Osteocyte (in vitro differentiated cells): Measurements from ENCODE around the gene FER1L5. TPM values are rescaled to one million over a fixed set of nuclear protein-coding genes. Genes with fewer than 3 reads are reported as not detected.
A peak's percentile ranks its signal among the peaks of the same experiment; 100 is the strongest.
"Not testable (repeated sequence)": the region's sequence is repeated elsewhere in the genome, so short reads cannot be mapped to it uniquely, and the experiment has no call there.

Source experiments
- DNase-seq: peaks from one replicate; pipeline ENCODE4 v3.0.0; 2021; ENCODE audit warnings: mixed read lengths; ENCODE audit not compliant: unreplicated experiment; ENCODE audit errors: extremely low spot score
- H3K27ac Mint-ChIP-seq: one replicate; pipeline ENCODE4 v1.8.0; 2021; ENCODE audit warnings: mild to moderate bottlenecking, mixed read lengths; ENCODE audit not compliant: unreplicated experiment
- H3K27me3 Mint-ChIP-seq: one replicate; pipeline ENCODE4 v1.8.0; 2021; ENCODE audit warnings: mixed read lengths; ENCODE audit not compliant: unreplicated experiment
- H3K36me3 Mint-ChIP-seq: one replicate; pipeline ENCODE4 v1.8.0; 2021; ENCODE audit warnings: mixed read lengths; ENCODE audit not compliant: unreplicated experiment
- H3K4me1 Mint-ChIP-seq: one replicate; pipeline ENCODE4 v1.8.0; 2021; ENCODE audit warnings: mixed read lengths; ENCODE audit not compliant: unreplicated experiment
- H3K4me3 Mint-ChIP-seq: one replicate; pipeline ENCODE4 v1.8.0; 2021; ENCODE audit warnings: mild to moderate bottlenecking, moderate library complexity, mixed read lengths; ENCODE audit not compliant: unreplicated experiment
- H3K9me3 Mint-ChIP-seq: one replicate; pipeline ENCODE4 v1.8.0; 2021; ENCODE audit warnings: mixed read lengths; ENCODE audit not compliant: unreplicated experiment
- total RNA-seq: library from RNA; stranded (reverse); gene quantifications from 2 replicates; pipeline ENCODE4 v1.2.1, GENCODE V29; 2021
- TF ChIP-seq, protein P1 (sequence below): fragments of 200-600 bp; sonication (generic); IDR thresholded peaks from 2 replicates; pipeline ENCODE4 v1.5.0; 2021; ENCODE audit warnings: antibody characterized with exemption, mild to moderate bottlenecking, moderate library complexity

FER1L5 gene
- total RNA-seq, 1 donor from 2014 or later: 0.13 TPM

DNA sequence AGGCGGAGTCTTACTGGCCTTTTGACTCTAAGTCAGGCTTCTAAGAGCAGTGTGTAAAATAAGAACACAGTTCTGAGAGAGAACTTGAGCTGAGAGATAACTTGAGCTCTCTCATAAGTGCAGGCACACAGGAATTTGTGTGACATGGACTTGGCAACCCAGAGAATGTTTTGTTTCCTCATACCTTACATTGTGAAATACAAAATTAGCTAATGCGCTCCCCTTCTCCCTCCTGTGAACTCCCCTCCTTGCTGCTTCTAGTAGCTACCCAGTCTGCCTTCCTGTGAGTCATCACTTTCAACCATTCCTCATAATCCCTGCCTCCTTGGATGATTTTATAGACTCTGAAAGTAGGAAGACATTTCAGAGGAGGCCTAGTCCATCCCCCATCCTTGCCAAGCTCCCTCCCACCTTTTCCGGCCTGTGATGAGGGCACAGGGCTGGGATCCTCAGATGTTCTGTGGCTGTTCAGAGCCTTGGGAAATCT, 22.6 kb downstream of the FER1L5 start:
- DNase-seq: no peak
- TF ChIP-seq, protein P1, sequence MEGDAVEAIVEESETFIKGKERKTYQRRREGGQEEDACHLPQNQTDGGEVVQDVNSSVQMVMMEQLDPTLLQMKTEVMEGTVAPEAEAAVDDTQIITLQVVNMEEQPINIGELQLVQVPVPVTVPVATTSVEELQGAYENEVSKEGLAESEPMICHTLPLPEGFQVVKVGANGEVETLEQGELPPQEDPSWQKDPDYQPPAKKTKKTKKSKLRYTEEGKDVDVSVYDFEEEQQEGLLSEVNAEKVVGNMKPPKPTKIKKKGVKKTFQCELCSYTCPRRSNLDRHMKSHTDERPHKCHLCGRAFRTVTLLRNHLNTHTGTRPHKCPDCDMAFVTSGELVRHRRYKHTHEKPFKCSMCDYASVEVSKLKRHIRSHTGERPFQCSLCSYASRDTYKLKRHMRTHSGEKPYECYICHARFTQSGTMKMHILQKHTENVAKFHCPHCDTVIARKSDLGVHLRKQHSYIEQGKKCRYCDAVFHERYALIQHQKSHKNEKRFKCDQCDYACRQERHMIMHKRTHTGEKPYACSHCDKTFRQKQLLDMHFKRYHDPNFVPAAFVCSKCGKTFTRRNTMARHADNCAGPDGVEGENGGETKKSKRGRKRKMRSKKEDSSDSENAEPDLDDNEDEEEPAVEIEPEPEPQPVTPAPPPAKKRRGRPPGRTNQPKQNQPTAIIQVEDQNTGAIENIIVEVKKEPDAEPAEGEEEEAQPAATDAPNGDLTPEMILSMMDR: no peak
- Mint-ChIP-seq H3K4me1 (peaks cover 16% of the 10 kb centered on the region), H3K9me3 (peaks cover 6% of the 10 kb centered on the region), H3K36me3 (no peaks in the 10 kb centered on the region), H3K27ac (peak overlapping the region; percentile 99), H3K27me3 (no peaks in the 10 kb centered on the region), H3K4me3 (peak overlapping the region; percentile 12)

DNA sequence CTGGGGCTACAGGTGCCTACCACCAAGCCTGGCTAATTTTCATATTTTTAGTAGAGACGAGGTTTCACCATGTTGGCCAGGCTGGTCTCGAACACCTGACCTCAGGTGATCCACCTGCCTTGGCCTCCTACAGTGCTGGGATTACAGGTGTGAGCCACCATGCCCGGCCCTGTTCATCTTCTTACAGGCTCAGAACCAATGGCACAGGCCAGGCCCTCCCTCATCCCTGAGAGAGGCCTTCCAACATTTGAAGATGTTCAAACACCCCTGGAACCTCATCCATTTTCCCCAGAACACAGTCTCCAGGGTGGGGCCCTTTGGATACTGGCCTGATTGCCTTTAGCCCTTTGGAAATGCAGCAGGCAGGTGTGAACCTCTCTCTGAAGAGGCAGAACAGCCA, 23.2 kb downstream of the FER1L5 start:
- not testable (repeated sequence) for H3K36me3 Mint-ChIP-seq, DNase-seq, H3K9me3 Mint-ChIP-seq, H3K27me3 Mint-ChIP-seq
- Mint-ChIP-seq H3K4me3 (peak overlapping the region; percentile 12), H3K27ac (peak overlapping the region; percentile 99), H3K4me1 (peaks cover 16% of the 10 kb centered on the region)

DNA sequence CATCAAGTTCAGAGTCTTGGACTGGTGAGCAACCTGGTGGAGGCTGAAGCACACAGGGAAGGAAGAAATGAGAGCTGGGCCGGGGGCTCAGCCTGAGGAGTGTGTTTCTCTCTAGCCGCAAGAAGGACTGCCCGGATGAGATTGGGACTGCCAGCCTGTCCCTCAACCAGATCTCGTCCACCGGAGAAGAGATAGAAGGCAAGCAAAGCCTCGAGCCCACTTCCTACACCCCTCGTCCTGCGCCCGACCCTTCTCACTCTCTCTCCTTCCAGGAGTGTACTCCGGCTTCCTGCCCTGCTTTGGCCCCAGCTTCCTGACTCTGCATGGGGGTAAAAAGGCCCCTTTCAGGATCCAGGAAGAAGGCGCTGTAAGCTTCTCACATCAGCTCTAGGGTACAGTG, 26.2 kb downstream of the FER1L5 start:
- Mint-ChIP-seq H3K4me3 (no peak overlapping the region), H3K27ac (no peak overlapping the region)

DNA sequence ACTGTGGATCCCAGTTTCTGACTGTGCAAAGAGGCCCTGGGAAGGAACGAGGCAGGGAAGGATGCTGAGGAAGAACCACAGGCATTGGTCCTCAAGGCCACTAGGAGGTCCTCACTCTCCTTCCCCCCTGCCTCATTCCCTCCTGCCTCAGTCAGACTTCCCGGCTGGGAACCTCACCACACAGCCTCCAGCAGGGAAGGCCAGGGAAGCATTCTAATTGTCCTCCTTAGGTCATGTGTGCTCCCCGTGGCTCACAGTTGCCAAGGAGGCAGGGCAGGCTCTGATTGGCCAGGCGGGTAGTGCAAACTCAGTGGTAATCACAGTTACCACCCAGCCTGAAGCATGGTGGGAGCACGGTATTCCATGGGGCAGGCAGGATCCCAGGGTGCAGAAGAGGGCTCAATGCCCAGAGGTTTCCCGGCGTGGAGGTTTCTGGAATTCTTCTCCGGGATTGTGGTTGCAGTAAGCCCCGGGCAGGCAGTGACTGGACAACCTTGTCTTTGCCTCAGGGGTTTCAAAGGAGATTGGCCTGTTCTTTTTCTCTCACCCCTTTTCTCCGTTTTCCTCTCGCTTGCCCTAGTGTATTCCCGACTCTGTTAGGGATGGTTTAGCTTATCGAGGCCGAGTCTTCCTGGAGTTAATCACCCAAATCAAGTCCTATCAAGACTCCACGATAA, 27.1 kb downstream of the FER1L5 start:
- Mint-ChIP-seq H3K27ac (no peak overlapping the region), H3K4me3 (no peak overlapping the region), H3K36me3 (no peaks in the 10 kb centered on the region), H3K4me1 (peaks cover 15% of the 10 kb centered on the region), H3K9me3 (peaks cover 2% of the 10 kb centered on the region), H3K27me3 (peaks cover 6% of the 10 kb centered on the region)
- DNase-seq: no peak
- TF ChIP-seq, protein P1: no peak

More for the DNA sequence above, 26.2 kb downstream of the FER1L5 start:
- Mint-ChIP-seq H3K36me3 (no peaks in the 10 kb centered on the region), H3K4me1 (peaks cover 16% of the 10 kb centered on the region), H3K9me3 (peaks cover 6% of the 10 kb centered on the region), H3K27me3 (peaks cover 6% of the 10 kb centered on the region)
- TF ChIP-seq, protein P1: no peak
- DNase-seq: no peak

DNA sequence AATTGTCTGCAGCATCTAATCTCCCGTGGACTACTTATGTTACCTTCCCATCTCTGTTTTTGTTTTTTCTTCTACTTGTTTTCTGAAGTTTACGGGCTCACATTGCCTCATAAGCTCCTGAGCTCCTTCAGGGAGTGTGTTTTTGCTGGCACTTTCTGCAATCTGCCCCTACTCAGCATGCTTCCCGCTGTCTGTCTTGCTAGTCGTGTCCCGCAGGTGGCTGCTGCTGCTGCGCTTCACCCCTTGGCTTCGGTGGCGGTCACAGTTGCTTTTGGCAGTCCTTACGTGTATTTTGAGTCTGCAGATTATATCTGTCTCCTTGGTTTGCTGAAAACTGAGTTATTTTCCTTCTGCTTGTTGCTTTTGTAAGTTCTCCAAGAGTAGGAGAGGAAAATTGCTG, 37.3 kb downstream of the FER1L5 start:
- Mint-ChIP-seq H3K27me3 (peaks cover 22% of the 10 kb centered on the region), H3K36me3 (no peaks in the 10 kb centered on the region), H3K4me1 (peaks cover 12% of the 10 kb centered on the region), H3K9me3 (no peaks in the 10 kb centered on the region), H3K4me3 (no peak overlapping the region), H3K27ac (no peak overlapping the region)
- DNase-seq: no peak
- TF ChIP-seq, protein P1: no peak
